H1 (cell line): Measurements from ENCODE around the gene SV2B. TPM values are rescaled to one million over a fixed set of nuclear protein-coding genes. Genes with fewer than 3 reads are reported as not detected.
A peak's percentile ranks its signal among the peaks of the same experiment; 100 is the strongest.

Experiments used
- CTCF ChIA-PET: fragments of 300-600 bp; sonication (Branson Sonifier 250); formaldehyde crosslinking; loops from one replicate; lab custom pipeline; 2021; ENCODE audit not compliant: partially characterized antibody; lab: Charles Lee
- POLR2A ChIA-PET: fragments of 300-600 bp; sonication (Branson Sonifier 250); formaldehyde crosslinking; loops from one replicate; lab custom pipeline; 2021; ENCODE audit warnings: inconsistent platforms; ENCODE audit not compliant: partially characterized antibody; lab: Charles Lee
- DNase-seq, 2 experiments: peaks; one replicate each; pipeline versions ENCODE4 v3.0.0 to v3.0.0-alpha.2; 2010 to 2022; ENCODE audit warnings: low spot score in 2 of 2, low read depth in 1 of 2, mixed read lengths in 1 of 2
- FAIRE-seq: peaks from 2 replicates; lab custom pipeline; 2011; peaks lifted over from hg19 to GRCh38; lab: Jason Lieb, UNC
- H2AFZ ChIP-seq: 2 replicates; pipeline ENCODE4 v1.8.1; 2012; ENCODE audit warnings: low read length, inconsistent platforms
- H2AK5ac ChIP-seq: 2 replicates; pipeline ENCODE4 v1.6.1; 2013; ENCODE audit warnings: low read depth, low read length
- H2BK120ac ChIP-seq: replicated peaks from 2 replicates; pipeline ENCODE3; 2013; ENCODE audit warnings: low read depth, low read length, inconsistent platforms
- H2BK12ac ChIP-seq: 2 replicates; pipeline ENCODE4 v1.6.1; 2013; ENCODE audit warnings: low read depth, low read length
- H2BK15ac ChIP-seq: 2 replicates; pipeline ENCODE4 v1.6.1; 2013; ENCODE audit warnings: low read length
- H2BK20ac ChIP-seq: 2 replicates; pipeline ENCODE4 v1.6.1; 2013; ENCODE audit warnings: low read length
- H2BK5ac ChIP-seq: 2 replicates; pipeline ENCODE4 v1.6.1; 2013; ENCODE audit warnings: low read depth, low read length
- H3K14ac ChIP-seq: 2 replicates; pipeline ENCODE4 v1.6.1; 2013; ENCODE audit warnings: inconsistent platforms; ENCODE audit not compliant: insufficient read length
- H3K18ac ChIP-seq: 2 replicates; pipeline ENCODE4 v1.6.1; 2013; ENCODE audit warnings: low read length; ENCODE audit errors: extremely low read depth
- H3K23ac ChIP-seq: 2 replicates; pipeline ENCODE4 v1.6.1; 2013; ENCODE audit warnings: inconsistent platforms; ENCODE audit not compliant: insufficient read length
- H3K23me2 ChIP-seq: 2 replicates; pipeline ENCODE4 v1.6.1; 2013; ENCODE audit warnings: low read depth, low read length
- H3K27ac ChIP-seq: 2 replicates; pipeline ENCODE4 v1.6.1; 2011; ENCODE audit warnings: low read depth, low read length, inconsistent platforms
- H3K27me3 ChIP-seq, 4 experiments: replicated peaks in 1 of 4; 1 replicate in 1 of 4; 2 replicates in 3 of 4; pipeline versions ENCODE4 v1.6.1 to v1.8.1; 2011 to 2013; ENCODE audit warnings: low read length in 3 of 4, mild to moderate bottlenecking in 3 of 4, inconsistent platforms in 2 of 4, mixed read lengths in 2 of 4, moderate library complexity in 1 of 4; ENCODE audit not compliant: control insufficient read depth in 3 of 4, insufficient read depth in 3 of 4; ENCODE audit errors: extremely low read depth in 1 of 4
- H3K36me3 ChIP-seq, 4 experiments: 2 replicates each; pipeline versions ENCODE4 v1.6.1 to v1.8.1; 2011 to 2013; ENCODE audit warnings: mild to moderate bottlenecking in 4 of 4, low read length in 3 of 4, moderate library complexity in 2 of 4, control low read depth in 1 of 4, inconsistent platforms in 1 of 4; ENCODE audit not compliant: insufficient read depth in 4 of 4, control insufficient read depth in 2 of 4
- H3K4ac ChIP-seq: replicated peaks from 2 replicates; pipeline ENCODE3; 2013; ENCODE audit warnings: low read length, low read depth, mixed read lengths, inconsistent platforms; ENCODE audit not compliant: insufficient read length
- H3K4me1 ChIP-seq, 4 experiments: replicated peaks in 1 of 4; 1 replicate in 1 of 4; 2 replicates in 3 of 4; pipeline versions ENCODE4 v1.6.1 to v1.8.1; 2011 to 2013; ENCODE audit warnings: low read length in 3 of 4, inconsistent platforms in 2 of 4, mixed read lengths in 1 of 4; ENCODE audit not compliant: insufficient read depth in 4 of 4, control insufficient read depth in 3 of 4
- H3K4me2 ChIP-seq, 2 experiments: 2 replicates each; pipeline versions ENCODE4 v1.6.1 to v1.8.1; 2011 to 2013; ENCODE audit warnings: low read depth in 2 of 2, low read length in 2 of 2, control low read depth in 1 of 2, inconsistent platforms in 1 of 2, mild to moderate bottlenecking in 1 of 2; ENCODE audit not compliant: insufficient read depth in 1 of 2
- H3K4me3 ChIP-seq, 4 experiments: fragments of 200-600, 300-600 bp in 1 of 4; sonication (generic), shearing (Covaris generic), sonication (Bioruptor Twin) in 1 of 4; 2 replicates each; pipeline versions ENCODE4 v1.5.1 to v1.8.1; 2011 to 2016; ENCODE audit warnings: low read length in 4 of 4, low read depth in 3 of 4, control low read depth in 2 of 4, inconsistent platforms in 2 of 4, mild to moderate bottlenecking in 2 of 4, mixed read lengths in 1 of 4, moderate library complexity in 1 of 4; ENCODE audit not compliant: insufficient read depth in 2 of 4; ENCODE audit errors: extremely low read depth in 1 of 4
- H3K56ac ChIP-seq: replicated peaks from 2 replicates; pipeline ENCODE3; 2013; ENCODE audit warnings: low read depth, mild to moderate bottlenecking, mixed read lengths, low read length, inconsistent platforms; ENCODE audit not compliant: insufficient read length
- H3K79me1 ChIP-seq: 2 replicates; pipeline ENCODE4 v1.6.1; 2013; ENCODE audit warnings: low read depth, low read length, control low read depth
- H3K79me2 ChIP-seq, 2 experiments: 2 replicates each; pipeline versions ENCODE4 v1.6.1 to v1.8.1; 2012 to 2013; ENCODE audit warnings: low read length in 2 of 2, mild to moderate bottlenecking in 2 of 2, inconsistent platforms in 1 of 2; ENCODE audit not compliant: insufficient read depth in 2 of 2, control insufficient read depth in 1 of 2
- H3K9ac ChIP-seq, 4 experiments: replicated peaks in 1 of 4; 1 replicate in 1 of 4; 2 replicates in 3 of 4; pipeline versions ENCODE4 v1.6.1 to v1.8.1; 2011 to 2013; ENCODE audit warnings: low read depth in 3 of 4, low read length in 3 of 4, control low read depth in 2 of 4, mild to moderate bottlenecking in 2 of 4, moderate library complexity in 2 of 4, inconsistent platforms in 1 of 4; ENCODE audit errors: extremely low read depth in 1 of 4
- H3K9me3 ChIP-seq, 2 experiments: 2 replicates each; pipeline versions ENCODE4 v1.6.1 to v1.8.1; 2012 to 2013; ENCODE audit warnings: mild to moderate bottlenecking in 2 of 2, moderate library complexity in 2 of 2, control low read depth in 1 of 2, inconsistent platforms in 1 of 2, low read depth in 1 of 2, low read length in 1 of 2, mixed read lengths in 1 of 2; ENCODE audit not compliant: insufficient read depth in 2 of 2
- H4K20me1 ChIP-seq, 2 experiments: replicated peaks in 1 of 2; 2 replicates each; pipeline versions ENCODE3 to v1.8.1; 2011 to 2013; ENCODE audit warnings: inconsistent platforms in 2 of 2, low read length in 2 of 2, mild to moderate bottlenecking in 1 of 2; ENCODE audit not compliant: insufficient read depth in 2 of 2, control insufficient read depth in 1 of 2
- H4K5ac ChIP-seq: 2 replicates; pipeline ENCODE4 v1.6.1; 2013; ENCODE audit warnings: low read length, low read depth, mixed read lengths, inconsistent platforms; ENCODE audit not compliant: insufficient read length
- H4K8ac ChIP-seq: 2 replicates; pipeline ENCODE4 v1.8.0; 2013; ENCODE audit warnings: mild to moderate bottlenecking, moderate library complexity, low read length, inconsistent platforms; ENCODE audit not compliant: insufficient read depth; ENCODE audit errors: extremely low read depth
- H4K91ac ChIP-seq: replicated peaks from 2 replicates; pipeline ENCODE3; 2013; ENCODE audit warnings: low read length, mixed read lengths, inconsistent platforms; ENCODE audit not compliant: insufficient read length
- CBX5 ChIP-seq: fragments of 300-800, 300-1000 bp; sonication (generic); IDR thresholded peaks from 2 replicates; pipeline ENCODE4 v1.7.1; 2016; ENCODE audit warnings: antibody characterized with exemption, low read length, low read depth
- CHD2 ChIP-seq: IDR thresholded peaks from 2 replicates; pipeline ENCODE4 v1.6.1; 2012; ENCODE audit warnings: low read length, improper control_type of control experiment
- CTBP2 ChIP-seq: IDR thresholded peaks from 2 replicates; pipeline ENCODE4 v1.7.0; 2011; ENCODE audit warnings: borderline replicate concordance, mild to moderate bottlenecking, moderate library complexity, mixed read lengths, low read length; ENCODE audit not compliant: insufficient read depth, insufficient read length
- HDAC2 ChIP-seq, 2 experiments: fragments of 300-600 bp in 1 of 2; sonication (generic) in 1 of 2; IDR thresholded peaks; 2 replicates each; pipeline ENCODE4 v1.6.1; 2011 to 2012; ENCODE audit warnings: low read depth in 2 of 2, low read length in 2 of 2, mild to moderate bottlenecking in 2 of 2, moderate library complexity in 2 of 2, borderline replicate concordance in 1 of 2, inconsistent platforms in 1 of 2
- KDM4A ChIP-seq: IDR thresholded peaks from one replicate; pipeline ENCODE4 v1.7.1; 2012; ENCODE audit warnings: low read depth, mild to moderate bottlenecking, moderate library complexity, low read length, inconsistent platforms; ENCODE audit not compliant: severe bottlenecking
- NANOG ChIP-seq: IDR thresholded peaks from 2 replicates; pipeline ENCODE4 v1.6.1; 2011; ENCODE audit warnings: low read length, low read depth, mild to moderate bottlenecking, inconsistent platforms; ENCODE audit not compliant: insufficient read depth, poor library complexity, severe bottlenecking
- POLR2A ChIP-seq, 2 experiments: IDR thresholded peaks; 1 replicate in 1 of 2; 2 replicates in 1 of 2; pipeline ENCODE4 v1.6.1; 2011; ENCODE audit warnings: low read depth in 2 of 2, low read length in 2 of 2, mild to moderate bottlenecking in 2 of 2; ENCODE audit errors: control extremely low read depth in 1 of 2
- POLR2AphosphoS5 ChIP-seq: IDR thresholded peaks from 2 replicates; pipeline ENCODE4 v1.6.1; 2011; ENCODE audit warnings: low read depth, low read length
- RFX5 ChIP-seq: IDR thresholded peaks from 2 replicates; pipeline ENCODE4 v1.6.1; 2011; ENCODE audit warnings: low read depth, low read length, improper control_type of control experiment, borderline replicate concordance
- RXRA ChIP-seq: IDR thresholded peaks from 2 replicates; pipeline ENCODE4 v1.6.1; 2011; ENCODE audit warnings: low read depth, mild to moderate bottlenecking, low read length, moderate library complexity; ENCODE audit not compliant: insufficient read depth
- SIN3A ChIP-seq, 2 experiments: IDR thresholded peaks in 1 of 2; conservative IDR thresholded peaks in 1 of 2; 2 replicates each; pipeline ENCODE4 v1.6.1; 2011 to 2012; ENCODE audit warnings: low read length in 2 of 2, improper control_type of control experiment in 1 of 2, low read depth in 1 of 2, mild to moderate bottlenecking in 1 of 2
- SP1 ChIP-seq: IDR thresholded peaks from 2 replicates; pipeline ENCODE4 v1.6.1; 2011; ENCODE audit warnings: low read depth, low read length
- TAF1 ChIP-seq: IDR thresholded peaks from 2 replicates; pipeline ENCODE4 v1.6.1; 2011; ENCODE audit warnings: mild to moderate bottlenecking, low read depth, low read length
- TBP ChIP-seq: IDR thresholded peaks from 2 replicates; pipeline ENCODE4 v1.6.1; 2011; ENCODE audit warnings: low read depth, low read length, improper control_type of control experiment
- ZNF274 ChIP-seq: IDR thresholded peaks from 2 replicates; pipeline ENCODE4 v1.7.0; 2012; ENCODE audit warnings: low read length, borderline replicate concordance; ENCODE audit errors: extremely low read depth
- WGBS, 2 experiments: shearing (Covaris generic) in 1 of 2; methylation state at CpG; one replicate each; pipeline versions ENCODE4 v1.1.6 to v1.1.7; 2013 to 2015; ENCODE audit warnings: low lambda C conversion rate in 2 of 2, mixed read lengths in 2 of 2, inconsistent platforms in 1 of 2, low coverage in 1 of 2, missing lambda C conversion rate in 1 of 2; ENCODE audit not compliant: insufficient replicate concordance in 2 of 2, insufficient coverage in 1 of 2, insufficient read length in 1 of 2; ENCODE audit errors: extremely low coverage in 1 of 2, missing lambda C conversion rate in 1 of 2; 5-methylcytosine and 5-hydroxymethylcytosine counted together
- polyA plus RNA-seq, 7 experiments: library from polyadenylated mRNA; depleted of rRNA in 3 of 7; stranded (reverse) in 5 of 7; unstranded in 2 of 7; fragments of >200 nt in 5 of 7; fragments of 200-250 nt in 2 of 7; gene quantifications; 1 replicate in 5 of 7; 2 replicates in 1 of 7; 4 replicates in 1 of 7; pipeline versions ENCODE4 v1.2.1 to v1.2.3, GENCODE V29; 2011 to 2013; ENCODE audit warnings: missing spikeins in 2 of 7, mixed read lengths in 2 of 7
- total RNA-seq: library from RNA; stranded (reverse); fragmentation: NEBNext Ultra II Directional; extraction: Animal tissue kit (Norgen Biotek cat#: 25700); gene quantifications from 2 replicates; pipeline ENCODE4 v1.2.1, GENCODE V29; 2021

The SV2B gene
- total and polyA plus RNA-seq, 2 of the 8 experiments (the other 6 are each of a cell fraction or from before 2014, with no cell fraction given): 0.09 to 0.20 TPM

GRCh38 chr15:91338766-91339165 lies 238.7 kb downstream of the SV2B start:
- H2AK5ac ChIP-seq: no peak overlapping the region
- H4K5ac ChIP-seq: no peak overlapping the region
- no peaks in the 10 kb centered on the region for H3K79me2 ChIP-seq
- no peak overlapping the region for H2BK20ac ChIP-seq
- no peaks in the 10 kb centered on the region for H3K36me3 ChIP-seq
- CTCF ChIA-PET: interaction anchor here (1.0 kb wide), 1 partner anchor 235 kb away, joined by 4 read pairs; no protein-coding TSS in a partner anchor
- no peak overlapping the region for H4K8ac ChIP-seq
- H3K9ac ChIP-seq: no peak overlapping the region
- H3K4me3 ChIP-seq: no peak overlapping the region
- no peaks in the 10 kb centered on the region for H3K9me3 ChIP-seq
- DNase-seq: peak; percentile 13 to 54
- no peak overlapping the region for H2BK12ac ChIP-seq
- no peak overlapping the region for H3K18ac ChIP-seq
- 69% methylated on average over 3 of the region's 3 CpGs; no CpG with 5 or more reads in 1 of the 2 experiments for WGBS, 2 experiments
- no peak overlapping the region for H3K23ac ChIP-seq
- no peak overlapping the region for H3K27ac ChIP-seq
- H2BK5ac ChIP-seq: no peak overlapping the region
- H3K4ac ChIP-seq: no peak overlapping the region
- no peak overlapping the region for H2AFZ ChIP-seq
- no peak overlapping the region for H2BK120ac ChIP-seq
- H3K56ac ChIP-seq: no peak overlapping the region
- H3K27me3 ChIP-seq: no peaks in the 10 kb centered on the region
- no peak overlapping the region for H3K14ac ChIP-seq
- no peak for FAIRE-seq
- H4K91ac ChIP-seq: no peak overlapping the region
- no peaks in the 10 kb centered on the region for H3K79me1 ChIP-seq
- no peaks in the 10 kb centered on the region for H4K20me1 ChIP-seq
- no peak overlapping the region for H3K4me2 ChIP-seq
- no peak overlapping the region for H2BK15ac ChIP-seq
- H3K4me1 ChIP-seq: no peaks in the 10 kb centered on the region
- POLR2A ChIA-PET: no interaction called here
- H3K23me2 ChIP-seq: no peaks in the 10 kb centered on the region
- no peak for TF ChIP-seq NANOG
- TF ChIP-seq CTBP2: no peak
- no peak for TF ChIP-seq SIN3A (conservative IDR thresholded peaks at IDR 0.05 in 1 of 2, IDR thresholded peaks at IDR 0.05 in 1 of 2; ENCODE audit: low read depth in 1 of 2, low read length in 2 of 2)
- no peak for TF ChIP-seq HDAC2 (IDR thresholded peaks at IDR 0.05; ENCODE audit: borderline replicate concordance in 1 of 2, low read depth in 2 of 2, low read length in 2 of 2)
- TF ChIP-seq SP1: no peak
- TF ChIP-seq TBP: no peak
- TF ChIP-seq POLR2A (IDR thresholded peaks at IDR 0.05; ENCODE audit: control extremely low read depth in 1 of 2, low read depth in 2 of 2, low read length in 2 of 2): no peak
- no peak for TF ChIP-seq RFX5
- no peak for TF ChIP-seq CBX5
- TF ChIP-seq KDM4A: no peak
- no peak for TF ChIP-seq ZNF274
- TF ChIP-seq POLR2AphosphoS5: no peak
- TF ChIP-seq CHD2: no peak
- TF ChIP-seq TAF1: no peak
- TF ChIP-seq RXRA: no peak
